GM18907 (cell line): ENCODE measurements around the gene RAB26.
"Not testable (repeated sequence)": the region's sequence is repeated elsewhere in the genome, so short reads cannot be mapped to it uniquely, and the experiment has no call there.

Experiments
- ATAC-seq: cut with Tn5 transposase; IDR thresholded peaks from one replicate; pipeline ENCODE4 v1.9.1; 2021; ENCODE audit warnings: mild to moderate bottlenecking, moderate library complexity; ENCODE audit not compliant: unreplicated experiment

RAB26 gene

DNA sequence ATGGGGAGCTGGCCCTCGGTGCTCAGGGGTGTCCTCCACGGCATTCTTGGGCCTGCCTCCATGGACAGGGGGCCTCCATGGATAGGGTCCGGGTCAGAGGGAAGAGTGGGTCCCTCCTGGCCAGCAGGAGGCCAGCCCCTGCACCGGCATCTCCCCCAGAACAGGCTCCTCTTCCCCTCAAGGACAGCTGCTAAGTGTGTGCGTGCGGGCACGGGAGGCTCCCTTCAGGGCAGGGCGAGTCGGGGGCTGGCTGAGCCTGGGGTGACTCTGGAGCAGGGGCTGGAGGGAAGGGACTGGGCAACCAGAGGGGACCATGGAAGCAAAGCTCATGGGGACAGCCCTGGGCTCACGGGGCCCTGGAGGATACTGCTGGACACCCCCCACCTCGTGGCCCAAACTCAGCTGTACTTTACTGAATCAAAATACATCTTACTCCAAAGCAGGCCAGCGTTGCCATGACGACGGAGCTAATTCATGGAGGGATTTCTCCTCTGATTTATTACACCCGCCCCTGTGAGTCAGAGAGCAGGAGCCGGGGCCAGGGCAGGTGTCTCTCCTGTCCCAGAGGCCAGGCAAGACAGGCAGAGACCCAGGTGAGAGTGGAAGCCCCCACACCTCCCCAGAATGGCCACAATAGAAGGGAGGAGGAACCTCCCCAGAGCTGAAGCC is 45.9 kb downstream of the RAB26 start:
- no peak for ATAC-seq

DNA sequence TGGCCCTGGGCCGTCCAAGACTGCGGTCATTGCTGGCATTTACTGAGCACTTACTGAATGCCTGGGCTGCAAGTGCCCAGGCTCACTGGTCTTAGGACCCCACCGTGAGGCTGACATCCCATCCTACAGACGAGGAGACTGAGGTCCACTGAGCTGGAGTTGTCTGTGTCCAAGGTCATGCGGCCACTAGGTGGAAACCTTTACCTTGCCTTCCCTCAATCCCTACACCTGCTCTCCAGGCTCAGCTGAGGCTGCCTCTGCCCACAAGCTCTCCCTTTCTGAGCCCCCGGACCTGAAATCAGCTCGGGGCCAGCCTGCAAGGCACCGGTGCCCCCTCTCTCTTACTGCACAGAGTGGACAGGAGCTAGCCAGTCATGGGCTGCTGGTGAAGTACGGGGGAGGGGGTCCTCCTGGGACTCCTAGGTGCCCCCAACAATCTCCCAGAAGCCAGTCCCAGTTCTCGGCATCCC is 46.5 kb downstream of the RAB26 start:
- ATAC-seq, result no peak

DNA sequence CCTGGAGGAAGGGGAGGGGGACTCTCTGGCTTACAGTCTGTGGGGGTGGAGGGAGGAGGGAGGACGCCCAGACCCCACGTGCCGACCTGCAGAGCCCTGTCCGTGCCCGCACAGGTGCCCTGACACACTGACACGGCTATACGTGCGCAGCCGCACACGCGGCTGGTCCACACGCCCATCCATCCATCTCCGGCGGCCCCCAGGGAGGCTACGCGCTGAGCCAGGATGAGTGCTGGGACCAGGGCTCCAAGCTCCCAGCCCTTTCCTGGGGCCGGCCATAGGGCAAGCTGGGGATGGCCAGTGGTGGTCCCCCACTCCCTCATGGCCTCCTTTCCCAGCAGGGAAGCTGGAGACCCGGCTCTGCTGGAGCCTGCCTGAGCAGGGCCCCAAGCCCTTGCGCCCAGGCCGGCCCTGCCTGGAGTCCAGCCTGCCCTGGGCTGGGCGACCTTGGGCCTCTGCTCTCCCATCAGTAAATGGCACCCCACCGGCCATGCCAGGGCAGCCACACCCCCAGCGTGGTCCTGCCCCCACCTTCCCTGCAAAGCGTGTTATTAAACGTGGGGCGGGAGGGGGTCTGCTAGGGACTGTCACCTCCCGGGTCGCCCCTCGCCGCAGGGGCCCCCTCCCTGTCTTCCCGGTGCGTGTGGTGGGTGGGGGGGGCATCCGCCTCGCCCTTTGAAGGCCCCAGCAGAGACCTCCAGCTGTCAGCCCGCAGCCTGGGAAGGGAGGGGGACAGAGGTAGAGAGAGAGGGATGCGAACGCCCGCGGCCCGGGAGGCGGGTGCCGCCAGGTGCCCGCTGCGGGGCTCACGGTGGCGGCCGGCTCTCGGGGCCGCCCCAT is 47.1 kb downstream of the RAB26 start:
- no peak for ATAC-seq

DNA sequence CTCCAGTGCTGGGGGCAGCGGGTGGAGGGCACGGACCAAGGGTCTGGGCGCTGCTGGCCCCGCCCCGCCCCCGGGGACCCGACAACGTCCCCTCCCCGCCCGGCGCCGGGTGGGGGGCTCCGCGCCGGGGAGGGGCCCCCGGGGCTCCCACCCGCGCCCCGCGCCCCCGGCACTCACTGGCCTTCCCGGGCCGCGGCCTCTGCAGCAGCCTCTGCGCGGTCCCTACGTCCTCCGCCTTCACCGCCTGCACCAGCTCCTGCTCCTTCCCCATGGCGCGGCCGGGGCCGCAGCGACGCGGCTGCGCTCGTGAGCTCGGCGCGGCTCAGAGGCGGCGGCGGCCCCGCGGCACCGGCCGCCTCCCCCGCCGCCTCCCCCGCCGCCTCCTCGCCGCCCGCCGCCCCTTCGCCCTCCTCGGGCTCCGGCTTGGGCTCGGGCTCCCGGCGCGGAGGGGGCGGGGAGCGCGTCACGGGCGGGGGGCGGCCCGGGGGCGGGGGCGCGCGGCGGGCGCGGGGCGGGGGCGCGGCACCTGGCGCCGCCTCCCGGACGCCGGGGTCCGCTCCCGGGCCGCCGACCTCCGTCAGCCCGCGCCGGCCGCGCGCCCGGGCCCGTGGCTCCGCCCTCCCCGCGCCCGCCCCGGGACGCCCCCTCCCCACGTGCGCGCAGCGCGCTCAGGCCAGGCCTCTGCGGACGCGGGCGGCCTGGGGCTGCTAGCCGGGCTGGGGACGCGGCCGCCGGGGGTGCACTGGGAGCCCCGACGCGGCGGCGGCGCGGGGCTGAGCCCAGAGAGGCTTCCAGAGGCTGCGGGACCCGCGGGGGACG is 47.9 kb downstream of the RAB26 start, which contains the start of gene CASKIN1:
TSS of gene CASKIN1 (minus strand) at position 444 of the 819 bp plus-strand sequence. CDS start at position 271, 173 bp downstream.
- ATAC-seq, result no peak

DNA sequence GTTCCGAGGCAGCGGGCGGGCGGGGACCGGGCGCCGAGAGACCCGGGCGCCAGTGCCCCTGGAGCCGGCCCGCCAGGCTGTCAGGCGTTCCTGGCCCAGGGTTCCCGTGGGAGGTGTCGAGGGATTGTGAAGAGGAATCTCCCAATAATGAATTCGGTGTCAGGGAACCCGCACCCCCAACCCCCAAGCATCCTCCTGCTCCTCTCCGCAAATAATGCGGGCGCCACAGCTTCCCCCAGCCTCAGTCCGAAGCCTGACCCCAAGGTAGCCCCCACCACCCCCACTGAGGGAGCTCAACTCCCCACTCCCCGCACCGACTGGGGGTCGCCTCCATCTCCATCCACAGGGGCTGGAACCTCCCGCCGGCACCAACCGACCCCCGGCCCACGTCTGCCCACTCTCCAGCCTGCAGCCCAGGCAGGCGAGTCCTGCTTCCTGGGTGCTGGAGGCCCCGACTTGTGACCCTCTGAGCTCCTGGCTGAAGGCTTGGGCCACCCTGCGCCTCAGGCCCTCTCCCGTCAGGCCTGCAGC is 48.6 kb downstream of the RAB26 start:
- ATAC-seq, result no peak

DNA sequence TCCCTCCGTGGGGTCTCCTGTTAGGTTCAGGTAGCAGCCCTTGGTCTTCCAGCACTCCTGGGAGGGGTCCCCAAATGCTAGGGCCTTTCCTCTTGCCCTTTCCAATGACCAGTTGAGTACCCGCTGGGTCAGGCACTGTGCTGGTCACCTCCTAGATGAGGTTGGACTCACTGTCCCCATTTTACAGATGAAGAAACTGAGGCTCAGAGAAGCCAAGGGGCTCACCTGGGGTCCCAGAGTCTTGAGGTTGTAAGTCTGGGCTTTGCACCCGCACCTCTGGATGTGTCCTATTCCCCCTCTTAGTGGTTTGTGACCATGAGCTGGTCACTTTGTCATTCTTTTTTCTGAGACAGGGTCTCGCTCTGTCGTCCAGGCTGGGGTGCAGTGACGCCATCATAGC is 49.3 kb downstream of the RAB26 start:
- ATAC-seq, result no peak

DNA sequence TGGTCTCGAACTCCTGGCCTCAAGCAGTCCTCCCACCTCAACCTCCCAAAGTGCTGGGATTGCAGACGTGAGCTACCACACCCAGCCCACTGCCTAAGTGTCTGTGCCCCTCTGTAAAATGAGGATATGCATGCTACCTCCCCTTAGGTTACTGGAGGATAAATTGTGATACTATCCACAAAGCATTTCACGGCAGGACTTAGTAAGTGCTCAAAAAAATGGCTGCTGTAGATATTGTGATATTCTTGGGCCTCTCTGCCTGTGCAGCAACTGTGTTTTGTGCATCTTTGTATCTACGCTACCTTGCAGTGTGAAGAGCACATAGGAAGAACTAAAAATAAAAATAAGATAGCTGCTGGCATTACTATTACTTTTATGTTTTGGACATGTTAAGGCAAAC is 49.9 kb downstream of the RAB26 start:
- ATAC-seq, result no peak

DNA sequence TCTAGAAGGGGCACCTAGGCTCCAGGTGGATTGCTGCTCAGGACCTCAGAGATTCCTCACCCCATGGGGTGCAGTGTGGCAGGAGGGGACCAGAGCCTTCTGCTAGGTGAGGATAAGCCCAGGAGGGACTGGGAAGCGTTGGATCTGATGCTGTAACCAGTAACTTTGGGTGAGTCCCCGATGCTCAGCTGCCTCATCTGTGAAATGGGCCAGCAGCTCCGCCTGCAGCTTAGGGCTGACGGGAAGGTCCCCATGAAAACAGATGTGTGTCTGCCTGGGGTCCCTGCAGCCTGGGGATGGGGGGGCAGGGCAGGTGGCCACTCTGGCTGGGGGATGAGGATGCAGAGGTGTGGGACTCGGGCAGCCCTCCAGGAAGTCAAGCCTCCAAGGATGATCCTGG is 50.7 kb downstream of the RAB26 start:
- ATAC-seq, result no peak

DNA sequence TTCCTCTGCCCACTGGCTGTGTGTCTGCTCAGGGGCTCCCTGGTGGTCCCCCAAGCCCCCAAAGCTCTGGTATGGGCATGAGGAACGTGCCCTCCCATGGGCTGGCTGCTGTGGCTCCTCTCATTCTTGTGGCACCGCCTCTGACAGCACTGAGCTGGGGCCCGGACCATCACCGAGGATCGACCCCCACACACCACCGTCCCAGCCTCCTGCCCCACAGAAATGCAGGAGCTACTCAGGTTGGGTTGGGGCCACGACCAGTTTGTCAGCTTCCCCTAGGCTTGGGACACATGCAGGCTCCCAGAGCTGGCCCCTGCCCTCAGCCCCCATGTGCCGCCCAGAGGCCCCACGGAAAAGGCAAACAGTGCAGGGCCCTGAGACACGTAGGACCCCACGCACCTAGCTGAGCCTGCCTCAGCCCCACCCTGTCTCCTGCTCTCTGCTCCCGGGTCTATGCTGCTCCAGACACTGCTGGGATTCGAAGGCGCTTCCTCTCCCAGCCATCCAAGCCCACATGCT is 51.3 kb downstream of the RAB26 start:
- no peak for ATAC-seq

DNA sequence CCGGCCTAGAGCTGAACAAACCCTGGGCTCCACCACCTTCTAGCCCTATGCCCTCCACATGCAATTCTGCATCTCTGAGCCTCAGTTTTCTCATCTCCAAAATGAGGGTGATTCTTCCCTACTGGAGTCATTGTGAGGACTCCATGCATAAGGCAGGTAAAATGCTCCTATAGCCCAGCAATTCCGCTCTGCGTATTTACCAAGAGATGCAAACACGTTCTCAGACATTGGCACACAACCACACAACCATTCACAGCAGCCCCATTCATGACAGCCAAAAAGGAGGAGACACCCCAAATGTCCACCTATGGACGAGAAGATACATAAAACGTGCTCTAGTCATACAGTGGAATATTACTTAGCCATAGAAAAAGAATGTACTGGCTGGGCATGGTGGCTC is 51.9 kb downstream of the RAB26 start:
- no peak for ATAC-seq

DNA sequence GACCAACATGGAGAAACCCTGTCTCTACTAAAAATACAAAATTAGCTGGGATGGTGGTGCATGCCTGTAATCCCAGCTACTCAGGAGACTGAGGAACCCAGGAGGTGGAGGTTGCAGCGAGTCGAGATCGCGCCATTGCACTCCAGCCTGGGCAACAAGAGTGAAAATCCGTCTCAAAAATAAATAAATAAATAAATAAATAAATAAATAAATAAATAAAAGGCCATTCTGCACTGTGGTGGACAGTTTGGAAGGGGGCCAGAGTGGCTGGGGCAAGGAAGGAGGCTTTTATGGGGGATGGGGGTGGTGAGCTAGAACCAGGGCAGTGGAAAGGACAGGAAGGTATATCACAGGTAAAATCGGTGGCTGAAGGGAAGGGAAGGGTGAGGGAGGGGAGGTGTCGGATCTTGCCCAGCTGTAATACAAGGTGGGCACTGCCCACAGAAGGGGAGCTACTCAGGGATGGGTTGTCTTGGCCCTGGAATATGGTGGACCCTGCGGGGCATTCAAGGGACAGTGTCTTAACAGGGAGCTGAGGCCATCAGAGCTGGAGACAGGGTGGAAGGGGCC is 54.8 kb downstream of the RAB26 start:
- not testable (repeated sequence) for ATAC-seq
